HepG2 (cell line): ENCODE data around the gene LHX3. TPM values are rescaled to one million over a fixed set of nuclear protein-coding genes. Genes with fewer than 3 reads are reported as not detected.

Experiments used
- ASH2L ChIP-seq: fragments of 300-600, 200-600 bp; sonication (generic); IDR thresholded peaks from 2 replicates; pipeline ENCODE4 v1.7.0; 2017; ENCODE audit warnings: low read depth, mild to moderate bottlenecking, moderate library complexity, mixed read lengths, low read length; ENCODE audit not compliant: insufficient read length
- CENPX ChIP-seq: sonication (generic); formaldehyde crosslinking; IDR thresholded peaks from 2 replicates; pipeline ENCODE4 v1.9.0; 2021; ENCODE audit warnings: mild to moderate bottlenecking, missing genetic modification reagents, moderate library complexity
- CREM ChIP-seq, 2 experiments: sonication (generic) in 1 of 2; formaldehyde crosslinking in 1 of 2; IDR thresholded peaks; 2 replicates each; pipeline versions ENCODE4 v1.4.0 to v1.6.1; 2016 to 2020; ENCODE audit warnings: antibody characterized with exemption in 1 of 2, mild to moderate bottlenecking in 1 of 2, missing genetic modification reagents in 1 of 2
- GZF1 ChIP-seq: sonication (generic); formaldehyde crosslinking; IDR thresholded peaks from 2 replicates; pipeline ENCODE4 v1.5.1; 2020; ENCODE audit warnings: mild to moderate bottlenecking, missing genetic modification reagents
- HMGA1 ChIP-seq: sonication (generic); formaldehyde crosslinking; conservative IDR thresholded peaks from 2 replicates; pipeline ENCODE4 v1.4.0; 2020; ENCODE audit warnings: missing genetic modification reagents
- IKZF1 ChIP-seq: fragments of 450-650 bp; IDR thresholded peaks from 2 replicates; pipeline ENCODE4 v1.7.1; 2016
- KLF9 ChIP-seq: IDR thresholded peaks from 2 replicates; pipeline ENCODE4 v1.6.1; 2016; ENCODE audit warnings: low read depth
- LCORL ChIP-seq, 2 experiments: fragments of 450-650 bp in 1 of 2; sonication (generic) in 1 of 2; formaldehyde crosslinking in 1 of 2; IDR thresholded peaks; 2 replicates each; pipeline versions ENCODE4 v1.5.0 to v1.6.1; 2017 to 2020; ENCODE audit warnings: antibody characterized with exemption in 1 of 2, missing genetic modification reagents in 1 of 2
- MBD4 ChIP-seq: IDR thresholded peaks from 2 replicates; pipeline ENCODE4 v1.6.1; 2012; ENCODE audit warnings: low read length, inconsistent platforms, borderline replicate concordance
- NBN ChIP-seq: fragments of 450-650 bp; conservative IDR thresholded peaks from 2 replicates; pipeline ENCODE4 v1.6.1; 2017
- SIN3A ChIP-seq: IDR thresholded peaks from 2 replicates; pipeline ENCODE4 v1.6.1; 2011; ENCODE audit warnings: low read depth, mild to moderate bottlenecking, control low read depth, low read length, borderline replicate concordance
- TMF1 ChIP-seq: sonication (generic); formaldehyde crosslinking; IDR thresholded peaks from 2 replicates; pipeline ENCODE4 v1.8.1; 2022; ENCODE audit warnings: low read depth, missing genetic modification reagents
- ZNF136 ChIP-seq: sonication (generic); formaldehyde crosslinking; IDR thresholded peaks from 2 replicates; pipeline ENCODE4 v1.8.1; 2022; ENCODE audit warnings: low read depth, mild to moderate bottlenecking, moderate library complexity, missing genetic modification reagents
- ZNF30 ChIP-seq: sonication (generic); formaldehyde crosslinking; IDR thresholded peaks from 2 replicates; pipeline ENCODE4 v1.5.0; 2020; ENCODE audit warnings: mild to moderate bottlenecking, missing genetic modification reagents
- ZNF432 ChIP-seq: sonication (generic); formaldehyde crosslinking; IDR thresholded peaks from 2 replicates; pipeline ENCODE4 v1.5.0; 2020; ENCODE audit warnings: missing genetic modification reagents, mild to moderate bottlenecking, borderline replicate concordance
- ZNF557 ChIP-seq: sonication (generic); formaldehyde crosslinking; IDR thresholded peaks from 2 replicates; pipeline ENCODE4 v1.4.0; 2020; ENCODE audit warnings: missing genetic modification reagents
- polyA plus RNA-seq, 8 experiments: library from polyadenylated mRNA; depleted of rRNA in 3 of 8; stranded (reverse) in 7 of 8; unstranded in 1 of 8; fragments of >200 nt; fragmentation: Illumina TruSeq in 4 of 8; extraction: Trizol in 4 of 8; gene quantifications; 2 replicates each; pipeline versions ENCODE4 v1.2.1 to v1.2.3, GENCODE V29; 2011 to 2016; ENCODE audit warnings: low read depth in 4 of 8, missing spikeins in 1 of 8, mixed read lengths in 1 of 8; ENCODE audit not compliant: insufficient read depth in 1 of 8
- total RNA-seq, 5 experiments: library from RNA; depleted of rRNA; stranded (reverse); fragments of >200 nt; fragmentation: Illumina TruSeq; extraction: Trizol; gene quantifications; 2 replicates each; pipeline ENCODE4 v1.2.3, GENCODE V29; 2016; ENCODE audit warnings: low read depth in 1 of 5
- TF ChIP-seq, protein P1 (sequence below): sonication (generic); formaldehyde crosslinking; IDR thresholded peaks from 2 replicates; pipeline ENCODE4 v1.8.1; 2023; ENCODE audit warnings: mild to moderate bottlenecking, inconsistent platforms, moderate library complexity, missing genetic modification reagents, borderline replicate concordance
- TF ChIP-seq, protein P2 (sequence below): sonication (generic); IDR thresholded peaks from 2 replicates; pipeline ENCODE4 v1.6.1; 2016; ENCODE audit warnings: low read depth, borderline replicate concordance
- TF ChIP-seq, protein P3 (sequence below): sonication (generic); formaldehyde crosslinking; IDR thresholded peaks from 2 replicates; pipeline ENCODE4 v1.5.0; 2020; ENCODE audit warnings: mild to moderate bottlenecking, missing genetic modification reagents
- TF ChIP-seq, protein P4 (sequence below): sonication (generic); formaldehyde crosslinking; IDR thresholded peaks from 2 replicates; pipeline ENCODE4 v1.5.0; 2020; ENCODE audit warnings: mild to moderate bottlenecking, missing genetic modification reagents

LHX3 gene
- total and polyA plus RNA-seq, 2 of the 13 experiments (the other 11 are each of a cell fraction or from before 2014, with no cell fraction given): not detected

DNA sequence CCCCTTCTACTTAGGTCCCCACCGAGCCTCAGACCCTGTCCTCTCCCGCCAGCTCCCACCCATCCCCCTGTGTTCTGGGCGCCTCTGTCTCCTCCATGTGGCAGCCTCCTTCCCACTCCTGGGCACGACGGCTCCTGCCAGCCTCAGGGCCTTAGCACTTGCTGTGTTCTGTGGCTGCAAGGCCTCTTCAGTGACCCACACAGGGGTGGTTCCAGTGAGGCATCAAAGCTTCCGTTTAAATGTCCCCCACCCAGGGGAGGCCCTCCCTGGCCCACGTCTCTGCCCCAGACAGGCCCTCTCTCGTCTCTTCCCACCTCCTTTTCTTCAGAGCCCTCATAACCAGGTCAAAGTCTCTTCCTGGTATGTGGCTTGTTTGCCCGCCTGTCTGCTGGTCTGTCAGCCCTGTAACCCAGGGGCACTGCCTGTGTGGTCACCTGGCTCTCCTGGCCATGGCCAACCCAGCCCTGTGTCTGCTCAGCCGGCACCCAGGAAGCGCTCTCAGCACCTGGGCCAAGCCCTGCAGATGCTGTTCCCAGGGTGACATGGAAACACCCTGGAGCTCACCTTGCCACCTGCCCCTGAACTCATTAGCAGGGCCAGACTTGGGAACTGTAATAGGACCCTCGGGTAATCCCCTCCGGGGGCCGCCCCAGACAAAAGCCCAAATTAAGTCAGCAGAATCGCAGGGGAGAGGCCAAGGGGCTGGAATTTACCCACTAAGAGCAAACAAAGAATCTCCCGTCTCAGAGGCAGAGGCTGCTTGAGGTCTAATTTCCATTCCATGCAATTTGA is 33.7 kb downstream of the LHX3 start (continued):
- TF ChIP-seq, protein P1, sequence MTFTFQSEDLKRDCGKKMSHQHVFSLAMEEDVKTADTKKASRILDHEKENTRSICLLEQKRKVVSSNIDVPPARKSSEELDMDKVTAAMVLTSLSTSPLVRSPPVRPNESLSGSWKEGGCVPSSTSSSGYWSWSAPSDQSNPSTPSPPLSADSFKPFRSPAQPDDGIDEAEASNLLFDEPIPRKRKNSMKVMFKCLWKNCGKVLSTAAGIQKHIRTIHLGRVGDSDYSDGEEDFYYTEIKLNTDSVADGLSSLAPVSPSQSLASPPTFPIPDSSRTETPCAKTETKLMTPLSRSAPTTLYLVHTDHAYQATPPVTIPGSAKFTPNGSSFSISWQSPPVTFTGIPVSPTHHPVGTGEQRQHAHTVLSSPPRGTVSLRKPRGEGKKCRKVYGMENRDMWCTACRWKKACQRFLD (CRISPR knock-in tag): no peak
- TF ChIP-seq MBD4 (no peak), ZNF432 (CRISPR knock-in tag) (no peak), LCORL (IDR thresholded peaks at IDR 0.05) (no peak), LCORL (CRISPR knock-in tag; IDR thresholded peaks at IDR 0.05) (0 out of 2 replicates have a peak, but pooled peaks have one; percentile 38), CREM (IDR thresholded peaks at IDR 0.05) (no peak), CREM (CRISPR knock-in tag; IDR thresholded peaks at IDR 0.05) (no peak), IKZF1 (no peak), ZNF557 (no peak), KLF9 (no peak), HMGA1 (CRISPR knock-in tag) (no peak), NBN (no peak), TMF1 (no peak), ZNF136 (CRISPR knock-in tag) (no peak), CENPX (CRISPR knock-in tag) (no peak), ASH2L (no peak), GZF1 (CRISPR knock-in tag) (no peak), ZNF30 (CRISPR knock-in tag) (no peak), SIN3A (no peak; the same call in 1 of the 2 replicates)
- TF ChIP-seq, protein P2, sequence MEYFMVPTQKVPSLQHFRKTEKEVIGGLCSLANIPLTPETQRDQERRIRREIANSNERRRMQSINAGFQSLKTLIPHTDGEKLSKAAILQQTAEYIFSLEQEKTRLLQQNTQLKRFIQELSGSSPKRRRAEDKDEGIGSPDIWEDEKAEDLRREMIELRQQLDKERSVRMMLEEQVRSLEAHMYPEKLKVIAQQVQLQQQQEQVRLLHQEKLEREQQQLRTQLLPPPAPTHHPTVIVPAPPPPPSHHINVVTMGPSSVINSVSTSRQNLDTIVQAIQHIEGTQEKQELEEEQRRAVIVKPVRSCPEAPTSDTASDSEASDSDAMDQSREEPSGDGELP: peak; percentile 43; the same call in 1 of the 2 replicates
- TF ChIP-seq, protein P3, sequence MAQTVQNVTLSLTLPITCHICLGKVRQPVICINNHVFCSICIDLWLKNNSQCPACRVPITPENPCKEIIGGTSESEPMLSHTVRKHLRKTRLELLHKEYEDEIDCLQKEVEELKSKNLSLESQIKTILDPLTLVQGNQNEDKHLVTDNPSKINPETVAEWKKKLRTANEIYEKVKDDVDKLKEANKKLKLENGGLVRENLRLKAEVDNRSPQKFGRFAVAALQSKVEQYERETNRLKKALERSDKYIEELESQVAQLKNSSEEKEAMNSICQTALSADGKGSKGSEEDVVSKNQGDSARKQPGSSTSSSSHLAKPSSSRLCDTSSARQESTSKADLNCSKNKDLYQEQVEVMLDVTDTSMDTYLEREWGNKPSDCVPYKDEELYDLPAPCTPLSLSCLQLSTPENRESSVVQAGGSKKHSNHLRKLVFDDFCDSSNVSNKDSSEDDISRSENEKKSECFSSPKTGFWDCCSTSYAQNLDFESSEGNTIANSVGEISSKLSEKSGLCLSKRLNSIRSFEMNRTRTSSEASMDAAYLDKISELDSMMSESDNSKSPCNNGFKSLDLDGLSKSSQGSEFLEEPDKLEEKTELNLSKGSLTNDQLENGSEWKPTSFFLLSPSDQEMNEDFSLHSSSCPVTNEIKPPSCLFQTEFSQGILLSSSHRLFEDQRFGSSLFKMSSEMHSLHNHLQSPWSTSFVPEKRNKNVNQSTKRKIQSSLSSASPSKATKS (CRISPR knock-in tag): no peak
- TF ChIP-seq, protein P4, sequence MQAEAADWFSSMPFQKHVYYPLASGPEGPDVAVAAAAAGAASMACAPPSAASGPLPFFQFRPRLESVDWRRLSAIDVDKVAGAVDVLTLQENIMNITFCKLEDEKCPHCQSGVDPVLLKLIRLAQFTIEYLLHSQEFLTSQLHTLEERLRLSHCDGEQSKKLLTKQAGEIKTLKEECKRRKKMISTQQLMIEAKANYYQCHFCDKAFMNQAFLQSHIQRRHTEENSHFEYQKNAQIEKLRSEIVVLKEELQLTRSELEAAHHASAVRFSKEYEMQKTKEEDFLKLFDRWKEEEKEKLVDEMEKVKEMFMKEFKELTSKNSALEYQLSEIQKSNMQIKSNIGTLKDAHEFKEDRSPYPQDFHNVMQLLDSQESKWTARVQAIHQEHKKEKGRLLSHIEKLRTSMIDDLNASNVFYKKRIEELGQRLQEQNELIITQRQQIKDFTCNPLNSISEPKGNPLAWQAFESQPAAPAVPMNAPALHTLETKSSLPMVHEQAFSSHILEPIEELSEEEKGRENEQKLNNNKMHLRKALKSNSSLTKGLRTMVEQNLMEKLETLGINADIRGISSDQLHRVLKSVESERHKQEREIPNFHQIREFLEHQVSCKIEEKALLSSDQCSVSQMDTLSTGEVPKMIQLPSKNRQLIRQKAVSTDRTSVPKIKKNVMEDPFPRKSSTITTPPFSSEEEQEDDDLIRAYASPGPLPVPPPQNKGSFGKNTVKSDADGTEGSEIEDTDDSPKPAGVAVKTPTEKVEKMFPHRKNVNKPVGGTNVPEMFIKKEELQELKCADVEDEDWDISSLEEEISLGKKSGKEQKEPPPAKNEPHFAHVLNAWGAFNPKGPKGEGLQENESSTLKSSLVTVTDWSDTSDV: no peak
